SK-N-SH (cell line): Measurements from ENCODE around the gene ZSCAN10. TPM values are rescaled to one million over a fixed set of nuclear protein-coding genes. Genes with fewer than 3 reads are reported as not detected.

Experiments
- CTCF ChIA-PET: fragments of 300-600, 350-600 bp; formaldehyde crosslinking; extraction: SDS; loops from one replicate; lab custom pipeline; 2021; lab: Yijun Ruan, JAX
- POLR2A ChIA-PET: fragments of 350-600 bp; sonication (Branson Sonifier 250); formaldehyde crosslinking; extraction: SDS; loops from one replicate; lab custom pipeline; 2020; ENCODE audit warnings: antibody characterized with exemption, inconsistent platforms; lab: Yijun Ruan, JAX
- DNase-seq: peaks from one replicate; pipeline ENCODE4 v3.0.0; 2012
- H2AFZ ChIP-seq: fragments of 200-600 bp; sonication (generic); 2 replicates; pipeline ENCODE4 v1.8.1; 2016; ENCODE audit warnings: antibody characterized with exemption, mild to moderate bottlenecking, low read depth
- H3F3A ChIP-seq: fragments of 200-600 bp; sonication (generic); replicated peaks from 2 replicates; pipeline ENCODE3; 2016; ENCODE audit warnings: antibody characterized with exemption, mild to moderate bottlenecking; ENCODE audit not compliant: insufficient read depth
- H3K27ac ChIP-seq, 2 experiments: fragments of 200-500 bp in 1 of 2; fragments of 200-600 bp in 1 of 2; sonication (Bioruptor generic) in 1 of 2; sonication (generic), shearing (Covaris generic) in 1 of 2; 2 replicates each; pipeline versions ENCODE4 v1.5.1 to v1.6.1; 2014 to 2016; ENCODE audit warnings: low read depth in 2 of 2, inconsistent platforms in 1 of 2, low read length in 1 of 2, mild to moderate bottlenecking in 1 of 2, mixed read lengths in 1 of 2
- H3K27me3 ChIP-seq: fragments of 200-600 bp; sonication (generic), shearing (Covaris generic); 2 replicates; pipeline ENCODE4 v1.6.1; 2016; ENCODE audit warnings: mixed run types; ENCODE audit not compliant: insufficient read depth
- H3K36me3 ChIP-seq, 2 experiments: fragments of 200-500 bp in 1 of 2; fragments of 200-600 bp in 1 of 2; sonication (Bioruptor generic) in 1 of 2; sonication (generic) in 1 of 2; replicated peaks in 1 of 2; 2 replicates each; pipeline versions ENCODE3 to v1.5.1; 2014 to 2016; ENCODE audit warnings: low read length in 1 of 2, mild to moderate bottlenecking in 1 of 2; ENCODE audit not compliant: insufficient read depth in 2 of 2, control insufficient read depth in 1 of 2
- H3K4me1 ChIP-seq, 2 experiments: fragments of 200-500 bp in 1 of 2; fragments of 200-600 bp in 1 of 2; sonication (Bioruptor generic) in 1 of 2; sonication (generic), shearing (Covaris generic) in 1 of 2; 2 replicates each; pipeline versions ENCODE4 v1.5.1 to v1.6.1; 2014 to 2016; ENCODE audit warnings: low read depth in 1 of 2, low read length in 1 of 2, mixed run types in 1 of 2; ENCODE audit not compliant: insufficient read depth in 2 of 2, control insufficient read depth in 1 of 2
- H3K4me2 ChIP-seq: fragments of 200-600 bp; sonication (generic), shearing (Covaris generic); 2 replicates; pipeline ENCODE4 v1.6.1; 2017; ENCODE audit warnings: mixed run types
- H3K4me3 ChIP-seq, 2 experiments: fragments of 200-500 bp in 1 of 2; fragments of 200-600 bp in 1 of 2; sonication (Bioruptor generic) in 1 of 2; sonication (generic), shearing (Covaris generic) in 1 of 2; 2 replicates each; pipeline versions ENCODE4 v1.5.1 to v1.8.1; 2014 to 2016; ENCODE audit warnings: low read depth in 2 of 2, inconsistent platforms in 1 of 2, low read length in 1 of 2, mild to moderate bottlenecking in 1 of 2, mixed read lengths in 1 of 2, moderate library complexity in 1 of 2
- H3K79me2 ChIP-seq: fragments of 200-600 bp; sonication (generic); 2 replicates; pipeline ENCODE4 v1.8.1; 2017; ENCODE audit warnings: mild to moderate bottlenecking; ENCODE audit not compliant: insufficient read depth
- H3K9ac ChIP-seq: fragments of 200-600 bp; sonication (generic); 2 replicates; pipeline ENCODE4 v1.6.1; 2017; ENCODE audit warnings: mixed run types
- H3K9me2 ChIP-seq: fragments of 200-600 bp; sonication (generic); 2 replicates; pipeline ENCODE4 v1.6.1; 2017; ENCODE audit warnings: mixed run types
- H3K9me3 ChIP-seq: fragments of 200-600 bp; sonication (generic); 2 replicates; pipeline ENCODE4 v1.6.1; 2017; ENCODE audit warnings: mixed run types, mild to moderate bottlenecking, moderate library complexity
- H4K20me1 ChIP-seq: fragments of 200-600 bp; sonication (generic); 2 replicates; pipeline ENCODE4 v1.6.1; 2017; ENCODE audit warnings: mild to moderate bottlenecking, mixed run types; ENCODE audit not compliant: insufficient read depth
- EZH2phosphoT487 ChIP-seq: fragments of 200-600 bp; sonication (generic); IDR thresholded peaks from 2 replicates; pipeline ENCODE4 v1.6.1; 2017; ENCODE audit warnings: low read depth, mixed run types, mild to moderate bottlenecking, antibody characterized with exemption, moderate library complexity, borderline replicate concordance
- FOXM1 ChIP-seq: IDR thresholded peaks from 2 replicates; pipeline ENCODE4 v1.4.0; 2012; ENCODE audit warnings: low read depth, mild to moderate bottlenecking
- GATA2 ChIP-seq: sonication (generic); formaldehyde crosslinking; IDR thresholded peaks from 2 replicates; pipeline ENCODE4 v1.5.0; 2020; ENCODE audit warnings: mild to moderate bottlenecking, missing genetic modification reagents
- IRF3 ChIP-seq: fragments of 150-350 bp; IDR thresholded peaks from 2 replicates; pipeline ENCODE4 v1.6.1; 2016; ENCODE audit warnings: mild to moderate bottlenecking, low read depth, low read length
- JUND ChIP-seq: IDR thresholded peaks from 2 replicates; pipeline ENCODE4 v1.4.0; 2012
- MEF2A ChIP-seq: IDR thresholded peaks from 2 replicates; pipeline ENCODE4 v1.4.0; 2012; ENCODE audit warnings: low read depth, borderline replicate concordance
- MXI1 ChIP-seq: IDR thresholded peaks from 2 replicates; pipeline ENCODE4 v1.6.1; 2012; ENCODE audit warnings: mild to moderate bottlenecking, low read depth, low read length, improper control_type of control experiment
- NFIC ChIP-seq: IDR thresholded peaks from 2 replicates; pipeline ENCODE4 v1.4.0; 2012; ENCODE audit warnings: borderline replicate concordance
- RAD21 ChIP-seq: IDR thresholded peaks from 2 replicates; pipeline ENCODE4 v1.6.1; 2012; ENCODE audit warnings: mild to moderate bottlenecking, low read length
- RXRA ChIP-seq: IDR thresholded peaks from 2 replicates; pipeline ENCODE4 v1.4.0; 2012; ENCODE audit warnings: low read depth, mild to moderate bottlenecking, borderline replicate concordance
- SIN3A ChIP-seq: IDR thresholded peaks from 2 replicates; pipeline ENCODE4 v1.6.1; 2012; ENCODE audit warnings: low read depth, mild to moderate bottlenecking, low read length, moderate library complexity, borderline replicate concordance
- SMC3 ChIP-seq: IDR thresholded peaks from 2 replicates; pipeline ENCODE4 v1.6.1; 2012; ENCODE audit warnings: low read depth, low read length, improper control_type of control experiment
- TCF12 ChIP-seq: IDR thresholded peaks from 2 replicates; pipeline ENCODE4 v1.4.0; 2012
- USF1 ChIP-seq: IDR thresholded peaks from 2 replicates; pipeline ENCODE4 v1.4.0; 2012; ENCODE audit warnings: low read depth, borderline replicate concordance
- WGBS: methylation state at CpG from one replicate; pipeline ENCODE4 v1.1.6; 2017; ENCODE audit warnings: low lambda C conversion rate; 5-methylcytosine and 5-hydroxymethylcytosine counted together
- polyA plus RNA-seq, 3 experiments: library from polyadenylated mRNA; depleted of rRNA; stranded (reverse); fragments of >200 nt; gene quantifications; 2 replicates each; pipeline ENCODE4 v1.2.3, GENCODE V29; 2012

ZSCAN10 gene
- polyA plus RNA-seq, 1 of the 3 experiments (the other 2 are of a cell fraction) = 0.05 TPM

- Histone ChIP-seq H3K9me3 (no peaks in the 10 kb centered on the region), H3K27me3 (no peaks in the 10 kb centered on the region), H3K9me2 (no peaks in the 10 kb centered on the region), H4K20me1 (no peaks in the 10 kb centered on the region), H3K79me2 (peaks cover 11% of the 10 kb centered on the region; the same call in 1 of the 2 replicates), H3F3A (no peaks in the 10 kb centered on the region), H3K4me2 (peak overlapping the region; percentile 97), H3K27ac (peak overlapping the region in 1 of 2 experiments; percentile 61; a peak in 1 of 4 replicates), H3K4me3 (peak overlapping the region; percentile 78 to 96), H2AFZ (peak overlapping the region; percentile 98; the same call in 1 of the 2 replicates), H3K9ac (peak overlapping the region; percentile 74), H3K4me1 (peaks cover 0 to 24% of the 10 kb centered on the region in 2 experiments; a peak in 1 of 4 replicates), H3K36me3 (peaks cover 0 to 16% of the 10 kb centered on the region in 2 experiments)
- CTCF ChIA-PET = interaction anchor here (0.5 to 10.8 kb wide), 11 partner anchors 10 to 84 kb away, joined by 3 to 64 read pairs (median 7); partner anchors contain the start of gene ZNF213
- DNase-seq = peak; percentile 29
- TF ChIP-seq MEF2A (no peak), RXRA (no peak), JUND (no peak), MXI1 (no peak), SIN3A (no peak), GATA2 (CRISPR knock-in tag) (no peak), USF1 (no peak), NFIC (no peak), RAD21 (no peak), SMC3 (no peak), FOXM1 (no peak), IRF3 (no peak), TCF12 (no peak), EZH2phosphoT487 (no peak)
- 11% methylated on average over 19 of the region's 19 CpGs for WGBS
- POLR2A ChIA-PET = interaction anchor here (1.1 kb wide), 1 partner anchor 15 kb away, joined by 3 read pairs; no protein-coding TSS in a partner anchor
These were observed 13.9 kb upstream of the ZSCAN10 start for GRCh38 chr16:3112881-3113574.
